ENCODE measurements around the gene UBE2F. TPM values are rescaled to one million over a fixed set of nuclear protein-coding genes. Genes with fewer than 3 reads are reported as not detected.
A peak's percentile ranks its signal among the peaks of the same experiment; 100 is the strongest.

The UBE2F gene
- total RNA-seq, 3 donors from 2014 or later: 62.6 to 66.9 (median 64.0) TPM

- DNase-seq (ENCODE audit: low spot score in 2 of 2): no peak
- H3K27me3 ChIP-seq: peaks cover 6 to 28% of the 10 kb centered on the region in 2 donors
- no peaks in the 10 kb centered on the region for H3K9me3 ChIP-seq
- peaks cover 0 to 6% of the 10 kb centered on the region in 2 donors for H3K4me1 ChIP-seq
- no peaks in the 10 kb centered on the region for H3K36me3 ChIP-seq
- intact Hi-C loops (cut with DNase I; ENCODE audit: low total_unique reads): no loop called here
- TF ChIP-seq POLR2AphosphoS5 (IDR thresholded peaks at IDR 0.05) (no peak), POLR2A (IDR thresholded peaks at IDR 0.05) (no peak)
- TF ChIP-seq, protein P1, sequence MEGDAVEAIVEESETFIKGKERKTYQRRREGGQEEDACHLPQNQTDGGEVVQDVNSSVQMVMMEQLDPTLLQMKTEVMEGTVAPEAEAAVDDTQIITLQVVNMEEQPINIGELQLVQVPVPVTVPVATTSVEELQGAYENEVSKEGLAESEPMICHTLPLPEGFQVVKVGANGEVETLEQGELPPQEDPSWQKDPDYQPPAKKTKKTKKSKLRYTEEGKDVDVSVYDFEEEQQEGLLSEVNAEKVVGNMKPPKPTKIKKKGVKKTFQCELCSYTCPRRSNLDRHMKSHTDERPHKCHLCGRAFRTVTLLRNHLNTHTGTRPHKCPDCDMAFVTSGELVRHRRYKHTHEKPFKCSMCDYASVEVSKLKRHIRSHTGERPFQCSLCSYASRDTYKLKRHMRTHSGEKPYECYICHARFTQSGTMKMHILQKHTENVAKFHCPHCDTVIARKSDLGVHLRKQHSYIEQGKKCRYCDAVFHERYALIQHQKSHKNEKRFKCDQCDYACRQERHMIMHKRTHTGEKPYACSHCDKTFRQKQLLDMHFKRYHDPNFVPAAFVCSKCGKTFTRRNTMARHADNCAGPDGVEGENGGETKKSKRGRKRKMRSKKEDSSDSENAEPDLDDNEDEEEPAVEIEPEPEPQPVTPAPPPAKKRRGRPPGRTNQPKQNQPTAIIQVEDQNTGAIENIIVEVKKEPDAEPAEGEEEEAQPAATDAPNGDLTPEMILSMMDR (IDR thresholded peaks at IDR 0.05): no peak
- H3K4me3 ChIP-seq: no peak overlapping the region
- no peak overlapping the region for H3K27ac ChIP-seq
Measured at GRCh38 chr2:237952851-237953250, 14.0 kb upstream of the UBE2F start.

DNA sequence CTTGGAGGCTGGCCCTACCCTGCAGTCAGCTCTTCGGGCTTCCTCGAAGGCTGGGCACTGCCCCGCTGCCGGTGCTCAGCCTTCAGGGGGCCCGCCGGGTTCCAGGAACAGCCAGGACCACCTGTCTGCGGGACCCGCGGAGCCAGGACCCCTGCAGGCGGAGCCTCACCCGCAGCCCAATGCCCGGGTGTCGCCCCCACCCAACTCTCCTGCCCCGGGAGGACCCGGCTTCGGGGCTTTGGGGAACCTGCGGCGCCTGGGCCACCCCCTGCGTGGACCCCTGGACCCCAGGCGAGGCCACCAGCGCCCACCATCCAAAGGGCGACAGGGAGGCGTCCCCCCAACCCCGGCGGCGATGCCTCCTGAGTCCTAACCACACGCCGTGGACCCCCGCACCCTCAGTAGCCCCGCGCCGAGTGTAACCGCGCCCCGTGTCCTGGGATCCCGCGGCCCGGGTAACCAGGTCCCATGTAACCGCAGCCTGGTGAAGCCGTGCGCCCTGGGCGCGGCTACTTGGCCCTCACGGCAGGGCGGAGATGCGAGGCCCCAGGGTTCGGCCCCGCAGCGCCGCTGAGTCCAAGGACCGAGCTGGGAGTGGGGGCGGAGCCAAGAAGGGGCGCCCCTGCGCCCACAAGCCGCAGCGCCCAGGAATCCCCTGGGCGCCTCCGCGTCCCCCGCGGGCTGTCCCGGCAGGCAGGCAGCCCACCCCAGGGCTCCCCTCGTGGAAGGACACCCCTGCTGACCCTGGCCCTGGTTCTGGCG is 11.0 kb upstream of the UBE2F start:
- Histone ChIP-seq H3K36me3 (no peaks in the 10 kb centered on the region), H3K27ac (no peak overlapping the region), H3K4me1 (peaks cover 0 to 6% of the 10 kb centered on the region in 2 donors), H3K9me3 (no peaks in the 10 kb centered on the region), H3K27me3 (peaks cover 6 to 28% of the 10 kb centered on the region in 2 donors), H3K4me3 (peak overlapping the region; percentile 9 to 53 (median 18))
- TF ChIP-seq, protein P1 (IDR thresholded peaks at IDR 0.05): no peak
- TF ChIP-seq POLR2AphosphoS5 (IDR thresholded peaks at IDR 0.05): no peak
- no peak for TF ChIP-seq POLR2A (IDR thresholded peaks at IDR 0.05)
- intact Hi-C loops (cut with DNase I; ENCODE audit: low total_unique reads): no loop called here
- no peak for DNase-seq (ENCODE audit: low spot score in 2 of 2)

GRCh38 chr2:237956402-237956736 is 10.4 kb upstream of the UBE2F start:
- no peak overlapping the region for H3K27ac ChIP-seq

GRCh38 chr2:237961637-237962036 is 5.2 kb upstream of the UBE2F start:
- no peak overlapping the region for H3K27ac ChIP-seq
- intact Hi-C loops (cut with DNase I; ENCODE audit: low total_unique reads): no loop called here

More at GRCh38 chr2:237956402-237956736, 10.4 kb upstream of the UBE2F start:
- TF ChIP-seq, protein P1 (IDR thresholded peaks at IDR 0.05): no peak
- TF ChIP-seq POLR2AphosphoS5 (IDR thresholded peaks at IDR 0.05): no peak
- TF ChIP-seq POLR2A (IDR thresholded peaks at IDR 0.05): no peak
- H3K9me3 ChIP-seq: no peaks in the 10 kb centered on the region
- intact Hi-C loops (cut with DNase I; ENCODE audit: low total_unique reads): no loop called here
- no peak for DNase-seq (ENCODE audit: low spot score in 2 of 2)
- H3K36me3 ChIP-seq: no peaks in the 10 kb centered on the region
- peak overlapping the region; percentile 9 to 53 (median 18) for H3K4me3 ChIP-seq
- H3K4me1 ChIP-seq: peaks cover 0 to 6% of the 10 kb centered on the region in 2 donors
- H3K27me3 ChIP-seq: peaks cover 6 to 28% of the 10 kb centered on the region in 2 donors

More at GRCh38 chr2:237961637-237962036, 5.2 kb upstream of the UBE2F start:
- no peaks in the 10 kb centered on the region for H3K4me1 ChIP-seq
- no peak for DNase-seq (ENCODE audit: low spot score in 2 of 2)
- H3K4me3 ChIP-seq: no peak overlapping the region
- TF ChIP-seq, protein P1 (IDR thresholded peaks at IDR 0.05): no peak
- TF ChIP-seq POLR2A (IDR thresholded peaks at IDR 0.05) (no peak), POLR2AphosphoS5 (IDR thresholded peaks at IDR 0.05) (no peak)
- no peaks in the 10 kb centered on the region for H3K36me3 ChIP-seq
- H3K27me3 ChIP-seq: no peaks in the 10 kb centered on the region
- peaks cover 0 to 9% of the 10 kb centered on the region in 2 donors for H3K9me3 ChIP-seq

Data from breast epithelium (tissue), 4 donors.